Bronchial epithelial cell (primary cell): Measurements from ENCODE around the gene CELA2A. TPM values are rescaled to one million over a fixed set of nuclear protein-coding genes. Genes with fewer than 3 reads are reported as not detected.

Experiments used
- DNase-seq: peaks from one replicate; pipeline ENCODE4 v3.0.0-alpha.2; 2010; ENCODE audit warnings: low read depth
- FAIRE-seq: peaks from 2 replicates; lab custom pipeline; 2011; peaks lifted over from hg19 to GRCh38; lab: Jason Lieb, UNC
- H3K27me3 ChIP-seq: 2 replicates; pipeline ENCODE4 v1.5.1; 2011; ENCODE audit warnings: low read length; ENCODE audit not compliant: control insufficient read depth, insufficient read depth
- H3K36me3 ChIP-seq: 2 replicates; pipeline ENCODE4 v1.5.1; 2011; ENCODE audit warnings: low read length; ENCODE audit not compliant: control insufficient read depth, insufficient read depth
- H3K4me3 ChIP-seq: 2 replicates; pipeline ENCODE4 v1.5.1; 2011; ENCODE audit warnings: mild to moderate bottlenecking, low read depth, low read length, control low read depth
- CTCF ChIP-seq: IDR thresholded peaks from 2 replicates; pipeline ENCODE4 v1.5.1; 2011; ENCODE audit warnings: mild to moderate bottlenecking, moderate library complexity, low read length, control low read depth, inconsistent platforms; ENCODE audit not compliant: insufficient read depth, severe bottlenecking
- total RNA-seq: library from RNA; depleted of rRNA; stranded (reverse); fragments of >200 nt; gene quantifications from 2 replicates; pipeline ENCODE4 v1.2.1, GENCODE V29; 2014

CELA2A gene
- total RNA-seq, 1 donor from 2014 or later = not detected

- no peak for FAIRE-seq
- Histone ChIP-seq H3K27me3 (no peaks in the 10 kb centered on the region), H3K4me3 (no peak overlapping the region), H3K36me3 (no peaks in the 10 kb centered on the region)
- TF ChIP-seq CTCF = no peak
- DNase-seq = no peak
These were observed 50.3 kb downstream of the CELA2A start for GRCh38 chr1:15506831-15507230.

- no peak for DNase-seq
- Histone ChIP-seq H3K27me3 (no peaks in the 10 kb centered on the region), H3K4me3 (no peak overlapping the region), H3K36me3 (no peaks in the 10 kb centered on the region)
- TF ChIP-seq CTCF = no peak
- no peak for FAIRE-seq
These were observed 50.7 kb downstream of the CELA2A start for GRCh38 chr1:15507278-15507677.

- no peak overlapping the region for H3K4me3 ChIP-seq
- DNase-seq (no peak), FAIRE-seq (no peak)
- no peak for TF ChIP-seq CTCF
- no peaks in the 10 kb centered on the region for H3K27me3 ChIP-seq
- H3K36me3 ChIP-seq = no peaks in the 10 kb centered on the region
These were observed 52.4 kb downstream of the CELA2A start for GRCh38 chr1:15508700-15509487.

GRCh38 chr1:15509586-15509985 lies 53.1 kb downstream of the CELA2A start:
- DNase-seq (no peak), FAIRE-seq (no peak)

GRCh38 chr1:15510611-15511405 lies 54.3 kb downstream of the CELA2A start:
- Histone ChIP-seq H3K36me3 (no peaks in the 10 kb centered on the region), H3K27me3 (no peaks in the 10 kb centered on the region), H3K4me3 (no peak overlapping the region)
- no peak for FAIRE-seq
- no peak for DNase-seq
- TF ChIP-seq CTCF = no peak

More at GRCh38 chr1:15509586-15509985, 53.1 kb downstream of the CELA2A start:
- Histone ChIP-seq H3K27me3 (no peaks in the 10 kb centered on the region), H3K4me3 (no peak overlapping the region), H3K36me3 (no peaks in the 10 kb centered on the region)
- TF ChIP-seq CTCF = no peak
